ENCODE results near the gene THOC6.
"Not testable (repeated sequence)": the region's sequence is repeated elsewhere in the genome, so short reads cannot be mapped to it uniquely, and the experiment has no call there.

DNA sequence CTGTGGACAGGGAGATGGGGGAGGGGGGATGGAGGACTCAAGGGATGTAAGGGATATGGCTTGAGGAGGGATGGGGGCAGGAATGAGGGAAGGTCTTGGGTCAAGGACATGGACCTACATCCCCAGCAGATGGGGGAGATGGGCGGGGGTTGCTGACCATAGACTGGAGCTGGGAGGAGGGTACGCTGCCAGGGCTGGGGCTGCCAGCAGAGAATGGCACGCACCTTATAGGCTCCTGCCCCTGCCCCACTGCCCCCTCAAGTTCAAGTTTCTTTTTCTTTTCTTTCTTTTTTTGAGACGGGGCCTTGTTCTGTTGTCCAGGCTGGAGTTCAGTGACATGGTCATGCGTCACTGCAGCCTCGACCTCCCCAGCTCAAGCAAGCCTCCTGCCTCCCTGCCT is 52.1 kb downstream of the THOC6 start:
- TF ChIP-seq POLR2A, EP300 (IDR thresholded peaks at IDR 0.05): not testable (repeated sequence)
- TF ChIP-seq, protein P1, sequence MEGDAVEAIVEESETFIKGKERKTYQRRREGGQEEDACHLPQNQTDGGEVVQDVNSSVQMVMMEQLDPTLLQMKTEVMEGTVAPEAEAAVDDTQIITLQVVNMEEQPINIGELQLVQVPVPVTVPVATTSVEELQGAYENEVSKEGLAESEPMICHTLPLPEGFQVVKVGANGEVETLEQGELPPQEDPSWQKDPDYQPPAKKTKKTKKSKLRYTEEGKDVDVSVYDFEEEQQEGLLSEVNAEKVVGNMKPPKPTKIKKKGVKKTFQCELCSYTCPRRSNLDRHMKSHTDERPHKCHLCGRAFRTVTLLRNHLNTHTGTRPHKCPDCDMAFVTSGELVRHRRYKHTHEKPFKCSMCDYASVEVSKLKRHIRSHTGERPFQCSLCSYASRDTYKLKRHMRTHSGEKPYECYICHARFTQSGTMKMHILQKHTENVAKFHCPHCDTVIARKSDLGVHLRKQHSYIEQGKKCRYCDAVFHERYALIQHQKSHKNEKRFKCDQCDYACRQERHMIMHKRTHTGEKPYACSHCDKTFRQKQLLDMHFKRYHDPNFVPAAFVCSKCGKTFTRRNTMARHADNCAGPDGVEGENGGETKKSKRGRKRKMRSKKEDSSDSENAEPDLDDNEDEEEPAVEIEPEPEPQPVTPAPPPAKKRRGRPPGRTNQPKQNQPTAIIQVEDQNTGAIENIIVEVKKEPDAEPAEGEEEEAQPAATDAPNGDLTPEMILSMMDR (IDR thresholded peaks at IDR 0.05): not testable (repeated sequence)

Measured in ovary (tissue), 3 donors.